ENCODE data around the gene SH3TC1. TPM values are rescaled to one million over a fixed set of nuclear protein-coding genes. Genes with fewer than 3 reads are reported as not detected.

SH3TC1 gene
- total RNA-seq, 2 experiments from 2014 or later: 28.5 to 28.8 TPM

DNA sequence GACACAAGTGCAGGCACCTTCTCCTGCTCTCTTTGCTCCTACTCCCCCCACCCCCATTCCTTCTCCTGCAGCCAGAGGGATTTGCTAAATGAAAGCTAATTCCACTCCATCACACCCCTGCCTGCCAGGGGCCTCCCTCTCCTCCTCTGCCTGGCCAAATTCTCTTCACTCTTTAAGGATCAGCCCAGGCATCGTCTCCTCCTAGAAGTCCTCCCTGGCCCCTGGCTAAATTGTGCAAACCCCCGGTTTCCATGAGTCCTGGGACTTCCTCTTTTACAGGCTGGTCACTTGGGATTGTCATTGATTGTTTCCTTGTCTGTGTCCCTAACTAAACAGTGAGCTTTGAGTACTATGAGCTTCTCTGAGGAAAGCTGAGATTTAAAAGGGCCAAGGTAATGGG is 31.8 kb upstream of the SH3TC1 start:
- Mint-ChIP-seq H3K4me1 (ENCODE audit: low read depth) (peaks cover 2% of the 10 kb centered on the region), H3K4me3 (no peak overlapping the region), H3K27ac (no peak overlapping the region), H3K9me3 (peaks cover 16% of the 10 kb centered on the region), H3K27me3 (peaks cover 5% of the 10 kb centered on the region), H3K36me3 (peaks cover 3% of the 10 kb centered on the region)
- POLR2A ChIA-PET: no interaction called here
- CTCF ChIA-PET: interaction anchor here (1.7 kb wide), 1 partner anchor 9 kb away, joined by 8 read pairs; no protein-coding TSS in a partner anchor
- intact Hi-C loops (cut with micrococcal nuclease): no loop called here
- no peak for DNase-seq

DNA sequence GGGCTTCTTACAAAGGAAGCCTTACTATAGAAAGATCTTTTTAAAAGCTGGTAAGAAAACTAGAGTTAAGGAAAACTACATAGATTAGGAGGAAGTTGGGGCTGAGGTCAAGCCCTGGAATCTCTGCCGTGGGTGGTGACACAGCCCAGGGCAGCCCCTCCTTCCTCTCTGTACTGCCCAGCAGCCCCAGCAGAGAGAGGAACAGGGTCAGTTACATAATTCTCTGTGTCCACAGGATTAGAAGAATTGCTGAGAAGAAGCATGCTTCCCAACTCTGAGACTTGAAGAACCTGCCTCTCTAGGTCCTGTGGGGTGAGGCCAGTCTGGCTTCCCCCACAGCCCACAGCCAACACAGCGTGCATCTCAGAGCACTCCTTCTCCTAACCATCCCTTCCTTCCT is 31.3 kb upstream of the SH3TC1 start:
- ChIA-PET CTCF (interaction anchor here (1.7 kb wide), 1 partner anchor 9 kb away, joined by 8 read pairs; no protein-coding TSS in a partner anchor), POLR2A (no interaction called here)
- Mint-ChIP-seq H3K4me1 (ENCODE audit: low read depth) (peaks cover 5% of the 10 kb centered on the region), H3K27me3 (peaks cover 5% of the 10 kb centered on the region), H3K27ac (no peak overlapping the region), H3K4me3 (no peak overlapping the region), H3K36me3 (peaks cover 3% of the 10 kb centered on the region), H3K9me3 (peaks cover 16% of the 10 kb centered on the region)
- DNase-seq: no peak
- intact Hi-C loops (cut with micrococcal nuclease): no loop called here

GRCh38 chr4:8168232-8168631 is 30.9 kb upstream of the SH3TC1 start:
- Mint-ChIP-seq H3K4me1 (ENCODE audit: low read depth) (peaks cover 5% of the 10 kb centered on the region), H3K9me3 (peaks cover 16% of the 10 kb centered on the region), H3K36me3 (peaks cover 3% of the 10 kb centered on the region), H3K27me3 (peaks cover 5% of the 10 kb centered on the region), H3K27ac (no peak overlapping the region), H3K4me3 (no peak overlapping the region)
- intact Hi-C loops (cut with micrococcal nuclease): no loop called here
- ChIA-PET POLR2A (no interaction called here), CTCF (interaction anchor here (1.7 kb wide), 1 partner anchor 8 kb away, joined by 8 read pairs; no protein-coding TSS in a partner anchor)
- no peak for DNase-seq

GRCh38 chr4:8168832-8169598 is 30.1 kb upstream of the SH3TC1 start:
- Mint-ChIP-seq H3K9me3 (peaks cover 16% of the 10 kb centered on the region), H3K4me3 (no peak overlapping the region), H3K27ac (no peak overlapping the region), H3K27me3 (peaks cover 5% of the 10 kb centered on the region), H3K4me1 (ENCODE audit: low read depth) (peaks cover 5% of the 10 kb centered on the region), H3K36me3 (peaks cover 3% of the 10 kb centered on the region)
- intact Hi-C loops (cut with micrococcal nuclease): no loop called here
- ChIA-PET CTCF (no interaction called here), POLR2A (no interaction called here)
- DNase-seq: no peak

DNA sequence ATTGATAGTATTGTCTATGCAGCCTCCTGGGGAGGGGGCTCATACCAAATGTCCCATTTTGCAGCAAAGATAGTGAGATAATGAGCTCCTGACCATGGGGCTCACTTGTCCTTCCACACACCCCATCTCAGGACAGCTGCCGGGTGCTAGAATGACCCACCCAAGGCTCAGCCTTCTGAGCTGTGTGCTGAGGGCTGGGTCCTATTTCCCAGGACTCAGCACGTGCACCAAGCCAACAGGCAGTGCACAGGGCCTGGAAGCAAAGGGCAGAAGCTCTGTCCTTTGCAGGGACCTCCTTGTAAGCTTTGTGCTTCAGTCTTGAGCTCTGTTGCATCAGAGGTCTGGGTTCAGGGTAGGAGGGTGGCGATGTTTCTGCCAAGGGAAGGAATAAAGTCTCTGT is 29.3 kb upstream of the SH3TC1 start:
- H3K27ac Mint-ChIP-seq: no peak overlapping the region
- DNase-seq: no peak
- intact Hi-C loops (cut with micrococcal nuclease): no loop called here
- H3K4me3 Mint-ChIP-seq: no peak overlapping the region
- H3K36me3 Mint-ChIP-seq: peaks cover 3% of the 10 kb centered on the region
- peaks cover 16% of the 10 kb centered on the region for H3K9me3 Mint-ChIP-seq
- ChIA-PET POLR2A (no interaction called here), CTCF (no interaction called here)
- peaks cover 5% of the 10 kb centered on the region for H3K27me3 Mint-ChIP-seq
- H3K4me1 Mint-ChIP-seq (ENCODE audit: low read depth): peaks cover 5% of the 10 kb centered on the region

DNA sequence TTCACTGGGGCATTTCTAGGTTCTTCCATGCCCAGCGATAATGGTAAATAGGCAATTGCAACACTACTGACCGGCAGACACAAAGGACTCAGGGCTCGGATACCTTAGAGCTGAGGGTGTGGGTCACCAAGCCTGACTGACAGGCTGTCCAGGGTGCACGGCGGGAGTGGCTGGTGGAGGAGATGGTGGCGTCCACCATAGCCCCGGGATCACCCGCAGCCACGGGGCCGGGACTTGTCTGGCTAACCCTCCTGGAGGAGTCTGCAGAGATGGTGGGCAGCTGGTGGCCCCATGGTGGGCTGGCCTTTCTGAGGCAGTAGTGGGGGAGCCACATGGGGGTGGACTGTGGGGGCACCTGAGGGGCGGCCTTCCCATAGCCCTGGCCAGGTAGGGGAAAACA is 28.7 kb upstream of the SH3TC1 start:
- Mint-ChIP-seq H3K9me3 (peaks cover 16% of the 10 kb centered on the region), H3K27ac (no peak overlapping the region), H3K27me3 (peaks cover 5% of the 10 kb centered on the region), H3K4me1 (ENCODE audit: low read depth) (peaks cover 5% of the 10 kb centered on the region), H3K36me3 (peaks cover 3% of the 10 kb centered on the region), H3K4me3 (no peak overlapping the region)
- intact Hi-C loops (cut with micrococcal nuclease): no loop called here
- CTCF ChIA-PET: no interaction called here
- POLR2A ChIA-PET: interaction anchor here (1.1 kb wide), 1 partner anchor 20 kb away, joined by 3 read pairs; no protein-coding TSS in a partner anchor
- DNase-seq: no peak

GRCh38 chr4:8171266-8171665 is 27.8 kb upstream of the SH3TC1 start:
- no peak for DNase-seq
- intact Hi-C loops (cut with micrococcal nuclease): no loop called here
- ChIA-PET CTCF (interaction anchor here (1.1 kb wide), 1 partner anchor 12 kb away, joined by 4 read pairs; the partner anchor contains the start of gene ABLIM2), POLR2A (interaction anchor here (1.1 kb wide), 1 partner anchor 20 kb away, joined by 3 read pairs; no protein-coding TSS in a partner anchor)
- H3K27ac Mint-ChIP-seq: no peak overlapping the region
- peaks cover 3% of the 10 kb centered on the region for H3K36me3 Mint-ChIP-seq
- H3K27me3 Mint-ChIP-seq: peaks cover 5% of the 10 kb centered on the region
- peaks cover 5% of the 10 kb centered on the region for H3K4me1 Mint-ChIP-seq (ENCODE audit: low read depth)
- H3K4me3 Mint-ChIP-seq: no peak overlapping the region
- peaks cover 16% of the 10 kb centered on the region for H3K9me3 Mint-ChIP-seq

DNA sequence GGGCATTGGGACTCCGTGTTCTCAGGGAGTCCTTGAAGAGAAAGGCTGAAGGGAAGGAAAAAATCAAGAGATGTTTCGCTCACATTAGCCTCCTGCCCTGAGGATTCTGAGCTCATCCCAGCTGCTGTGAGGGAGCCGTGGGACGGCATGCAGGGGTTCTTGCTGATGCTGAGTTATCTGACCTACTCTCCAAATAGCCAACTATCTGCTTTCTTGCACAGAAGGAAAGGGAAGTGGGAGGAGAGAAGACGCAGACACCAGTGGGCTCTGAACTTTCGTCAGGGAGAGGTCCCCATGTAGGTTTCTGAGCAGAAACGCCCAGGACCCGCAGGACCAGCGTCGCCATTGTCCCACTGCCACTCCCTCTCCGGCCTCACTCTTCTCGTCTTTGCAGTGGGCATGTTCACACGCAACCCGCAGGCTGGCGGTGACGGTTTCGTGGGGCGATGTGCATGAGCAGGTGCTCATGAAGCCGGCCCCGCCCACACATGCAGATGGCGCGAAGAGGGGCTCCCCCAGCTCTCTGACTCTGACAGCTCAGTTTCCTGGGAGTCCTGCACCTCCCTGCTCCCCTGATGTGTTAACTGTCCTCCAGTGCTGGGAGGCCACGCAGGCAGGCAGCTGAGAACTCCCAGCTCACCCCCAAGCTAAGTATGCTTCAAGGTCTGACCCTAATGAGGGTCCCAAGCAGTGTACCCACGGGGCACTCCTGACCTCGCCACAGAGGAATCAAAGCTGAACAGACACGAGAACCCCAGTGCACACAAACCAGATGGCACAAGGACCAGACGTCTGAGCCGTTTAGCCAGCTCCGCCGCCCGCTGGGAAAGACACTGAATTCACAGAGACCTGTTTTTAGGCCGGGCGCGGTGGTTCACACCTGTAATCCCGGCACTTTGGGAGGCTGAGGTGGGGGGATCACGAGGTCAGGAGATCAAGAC is 26.8 kb upstream of the SH3TC1 start:
- peak; percentile 83 for DNase-seq
- Mint-ChIP-seq H3K36me3 (peaks cover 3% of the 10 kb centered on the region), H3K9me3 (peaks cover 16% of the 10 kb centered on the region), H3K4me1 (ENCODE audit: low read depth) (peaks cover 5% of the 10 kb centered on the region), H3K27me3 (peaks cover 5% of the 10 kb centered on the region), H3K27ac (no peak overlapping the region), H3K4me3 (no peak overlapping the region)
- intact Hi-C loops (cut with micrococcal nuclease): no loop called here
- POLR2A ChIA-PET: no interaction called here
- CTCF ChIA-PET: interaction anchor here (1.0 to 1.1 kb wide), 3 partner anchors 13 to 26 kb away, joined by 3 to 4 read pairs (median 3); partner anchors contain the start of gene ABLIM2

- H3K36me3 Mint-ChIP-seq: no peaks in the 10 kb centered on the region
- H3K27me3 Mint-ChIP-seq: peaks cover 5% of the 10 kb centered on the region
- H3K27ac Mint-ChIP-seq: no peak overlapping the region
- POLR2A ChIA-PET: no interaction called here
- peak; percentile 43 for DNase-seq
- no peak overlapping the region for H3K4me3 Mint-ChIP-seq
- peaks cover 6% of the 10 kb centered on the region for H3K9me3 Mint-ChIP-seq
- intact Hi-C loops (cut with micrococcal nuclease): no loop called here
- CTCF ChIA-PET: no interaction called here
- H3K4me1 Mint-ChIP-seq (ENCODE audit: low read depth): peaks cover 5% of the 10 kb centered on the region
Observed at GRCh38 chr4:8173492-8174242, 25.4 kb upstream of the SH3TC1 start.

DNA sequence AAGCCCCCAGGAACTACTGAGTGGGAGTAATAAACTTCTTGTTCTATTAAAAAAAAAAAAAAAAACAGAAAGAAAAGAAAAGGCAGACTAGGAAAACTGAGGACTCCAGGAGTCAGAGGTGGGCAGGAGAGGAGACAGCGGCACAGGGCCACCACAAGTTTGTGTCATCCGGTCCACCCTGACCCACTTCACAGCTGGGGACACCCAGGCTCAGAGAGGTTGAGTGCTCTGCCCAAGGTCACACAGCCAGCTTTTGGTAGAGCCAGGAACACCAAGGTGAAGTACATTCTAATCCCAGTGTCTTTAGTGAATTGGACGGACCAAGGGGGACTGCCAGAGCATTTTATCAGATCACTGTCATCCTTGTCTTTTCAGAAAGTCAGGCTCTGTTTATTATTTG is 24.1 kb upstream of the SH3TC1 start:
- CTCF ChIA-PET: no interaction called here
- Mint-ChIP-seq H3K27ac (no peak overlapping the region), H3K4me1 (ENCODE audit: low read depth) (peaks cover 5% of the 10 kb centered on the region), H3K4me3 (no peak overlapping the region), H3K9me3 (no peaks in the 10 kb centered on the region), H3K36me3 (no peaks in the 10 kb centered on the region), H3K27me3 (peaks cover 5% of the 10 kb centered on the region)
- intact Hi-C loops (cut with micrococcal nuclease): no loop called here
- DNase-seq: no peak
- POLR2A ChIA-PET: no interaction called here

DNA sequence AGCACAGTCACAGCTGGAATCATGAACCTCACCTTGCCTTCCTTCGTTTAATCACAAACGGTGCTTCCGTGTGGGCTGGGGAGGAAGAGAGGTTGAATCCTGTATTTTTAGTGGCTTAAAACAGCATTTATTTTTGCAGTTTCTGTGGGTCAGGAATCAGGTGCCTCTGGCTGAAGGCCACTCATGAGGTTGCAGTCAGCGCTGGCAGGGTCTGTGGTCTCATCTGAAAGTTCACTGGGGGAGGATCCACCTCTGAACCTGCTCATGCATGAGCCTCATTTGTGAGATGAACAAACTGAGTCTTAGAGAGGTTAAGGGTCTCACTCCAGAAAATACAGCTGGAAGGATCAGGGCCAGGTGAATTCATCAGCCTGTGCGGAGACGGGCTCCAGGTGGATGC is 23.4 kb upstream of the SH3TC1 start:
- H3K27me3 Mint-ChIP-seq: peaks cover 5% of the 10 kb centered on the region
- H3K27ac Mint-ChIP-seq: no peak overlapping the region
- DNase-seq: no peak
- no peaks in the 10 kb centered on the region for H3K9me3 Mint-ChIP-seq
- no peaks in the 10 kb centered on the region for H3K36me3 Mint-ChIP-seq
- POLR2A ChIA-PET: no interaction called here
- intact Hi-C loops (cut with micrococcal nuclease): loop anchor here (2.0 kb wide), 2 partner anchors 17 to 227 kb away; no protein-coding TSS in a partner anchor
- peaks cover 5% of the 10 kb centered on the region for H3K4me1 Mint-ChIP-seq (ENCODE audit: low read depth)
- no peak overlapping the region for H3K4me3 Mint-ChIP-seq
- CTCF ChIA-PET: interaction anchor here (0.6 to 2.2 kb wide), 9 partner anchors 8 to 740 kb away, joined by 3 to 19 read pairs (median 8); partner anchors contain the start of gene SH3TC1

All from activated CD4-positive, alpha-beta memory T cell treated with anti-CD3 and anti-CD28 coated beads for 36 hours (primary cell).